CD4-positive, alpha-beta memory T cell (primary cell): ENCODE measurements around the gene SLC2A9. TPM values are rescaled to one million over a fixed set of nuclear protein-coding genes. Genes with fewer than 3 reads are reported as not detected.

Experiments used
- CTCF ChIA-PET: fragments of 350-600 bp; sonication (Branson Sonifier 250); formaldehyde crosslinking; loops from one replicate; lab custom pipeline; 2021; ENCODE audit warnings: inconsistent platforms; ENCODE audit not compliant: partially characterized antibody; lab: Charles Lee
- POLR2A ChIA-PET: fragments of 350-600 bp; sonication (Branson Sonifier 250); formaldehyde crosslinking; loops from one replicate; lab custom pipeline; 2021; ENCODE audit not compliant: partially characterized antibody; lab: Charles Lee
- DNase-seq, 5 donors: peaks; one replicate each; pipeline versions ENCODE4 v3.0.0 to v3.0.0-alpha.2; 2020 to 2022; ENCODE audit warnings: mixed read lengths in 1 of 5
- H3K27ac ChIP-seq: one replicate; pipeline ENCODE4 v1.7.0; 2013; ENCODE audit warnings: low read depth, low read length
- H3K27me3 ChIP-seq: 2 replicates; pipeline ENCODE4 v1.7.0; 2013; ENCODE audit warnings: mild to moderate bottlenecking, low read length, moderate library complexity; ENCODE audit not compliant: insufficient read depth
- H3K36me3 ChIP-seq: 2 replicates; pipeline ENCODE4 v1.7.0; 2013; ENCODE audit warnings: mild to moderate bottlenecking, low read length, moderate library complexity; ENCODE audit not compliant: insufficient read depth
- H3K4me1 ChIP-seq: 2 replicates; pipeline ENCODE4 v1.7.0; 2013; ENCODE audit warnings: mild to moderate bottlenecking, low read length, moderate library complexity; ENCODE audit not compliant: insufficient read depth
- H3K4me3 ChIP-seq, 2 donors: one replicate each; pipeline ENCODE4 v1.7.0; 2013; ENCODE audit warnings: low read length in 2 of 2, mild to moderate bottlenecking in 1 of 2
- H3K9me3 ChIP-seq, 2 donors: one replicate each; pipeline ENCODE4 v1.7.0; 2013; ENCODE audit warnings: low read length in 2 of 2, control low read depth in 1 of 2; ENCODE audit not compliant: control insufficient read depth in 1 of 2
- H3K27ac Mint-ChIP-seq, 7 donors: one replicate each; pipeline ENCODE4 v1.8.0; 2020 to 2021; ENCODE audit warnings: mixed read lengths in 7 of 7, mild to moderate bottlenecking in 6 of 7, inconsistent platforms in 3 of 7, moderate library complexity in 3 of 7
- H3K27me3 Mint-ChIP-seq, 2 donors: one replicate each; pipeline ENCODE4 v1.8.0; 2020 to 2021; ENCODE audit warnings: mixed read lengths in 2 of 2
- H3K36me3 Mint-ChIP-seq, 2 donors: one replicate each; pipeline ENCODE4 v1.8.0; 2020 to 2021; ENCODE audit warnings: mixed read lengths in 2 of 2, inconsistent platforms in 1 of 2, mild to moderate bottlenecking in 1 of 2
- H3K4me1 Mint-ChIP-seq, 4 donors: one replicate each; pipeline ENCODE4 v1.8.0; 2020 to 2021; ENCODE audit warnings: mixed read lengths in 4 of 4, mild to moderate bottlenecking in 1 of 4
- H3K4me3 Mint-ChIP-seq, 8 donors: one replicate each; pipeline ENCODE4 v1.8.0; 2020 to 2021; ENCODE audit warnings: mixed read lengths in 8 of 8, mild to moderate bottlenecking in 7 of 8, moderate library complexity in 6 of 8, inconsistent platforms in 3 of 8
- H3K9me3 Mint-ChIP-seq, 8 donors: one replicate each; pipeline ENCODE4 v1.8.0; 2020 to 2021; ENCODE audit warnings: mixed read lengths in 8 of 8, mild to moderate bottlenecking in 5 of 8, inconsistent platforms in 3 of 8, moderate library complexity in 1 of 8
- intact Hi-C: fragments of 100-400 bp; cut with micrococcal nuclease; formaldehyde crosslinking; loops from one replicate; pipeline ENCODE4 v1.15.1; 2023
- polyA plus RNA-seq, 2 donors: library from polyadenylated mRNA; unstranded; fragments of 300-500 nt; fragmentation: Illumina TruSeq; gene quantifications; one replicate each; pipeline ENCODE4 v1.2.3, GENCODE V29; 2021
- total RNA-seq, 2 experiments: library from RNA; stranded (reverse); gene quantifications; one replicate each; pipeline ENCODE4 v1.2.3, GENCODE V29; 2021

Gene SLC2A9
- total and polyA plus RNA-seq, 4 experiments from 2014 or later = 0.43 to 2.4 (median 1.7) TPM

GRCh38 chr4:9889306-9889705, 132.0 kb downstream of the SLC2A9 start:
- Mint-ChIP-seq H3K36me3 (no peaks in the 10 kb centered on the region), H3K27me3 (peaks cover 1 to 9% of the 10 kb centered on the region in 2 donors), H3K4me1 (no peaks in the 10 kb centered on the region), H3K4me3 (no peak overlapping the region), H3K9me3 (peaks cover 0 to 2% (median 0%) of the 10 kb centered on the region in 8 donors), H3K27ac (no peak overlapping the region)
- Histone ChIP-seq H3K27ac (no peak overlapping the region), H3K27me3 (no peaks in the 10 kb centered on the region), H3K9me3 (no peaks in the 10 kb centered on the region), H3K4me1 (no peaks in the 10 kb centered on the region), H3K4me3 (no peak overlapping the region), H3K36me3 (no peaks in the 10 kb centered on the region)
- CTCF ChIA-PET = interaction anchor here (1.0 kb wide), 1 partner anchor 11 kb away, joined by 3 read pairs; no protein-coding TSS in a partner anchor
- intact Hi-C loops = no loop called here
- POLR2A ChIA-PET = no interaction called here
- no peak for DNase-seq

DNA sequence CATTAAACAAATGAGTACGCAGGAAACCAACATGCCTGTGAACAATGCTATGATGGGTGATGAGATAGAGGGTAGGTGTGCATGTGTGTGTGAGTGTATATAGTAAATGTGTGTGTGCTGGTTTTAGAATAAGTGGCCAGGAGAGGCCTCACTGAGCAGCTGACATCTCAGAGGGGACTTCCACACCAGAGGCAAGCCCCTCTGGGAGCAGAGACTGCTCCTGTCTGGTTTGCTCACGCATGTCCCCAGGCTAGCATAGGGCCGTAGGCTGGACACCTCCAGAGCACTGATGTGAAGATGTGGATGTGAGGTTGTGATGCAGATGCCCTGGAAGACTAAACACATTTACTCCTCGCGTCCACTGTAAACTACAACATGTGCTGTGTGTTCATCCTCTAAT, 135.3 kb downstream of the SLC2A9 start:
- H3K27ac Mint-ChIP-seq = no peak overlapping the region
- Histone ChIP-seq H3K4me1 (no peaks in the 10 kb centered on the region), H3K36me3 (no peaks in the 10 kb centered on the region), H3K27ac (no peak overlapping the region), H3K9me3 (no peaks in the 10 kb centered on the region), H3K4me3 (no peak overlapping the region), H3K27me3 (no peaks in the 10 kb centered on the region)
- intact Hi-C loops = no loop called here
- ChIA-PET CTCF (no interaction called here), POLR2A (no interaction called here)
- no peaks in the 10 kb centered on the region for H3K36me3 Mint-ChIP-seq
- H3K4me3 Mint-ChIP-seq = no peak overlapping the region
- no peak for DNase-seq
- H3K27me3 Mint-ChIP-seq = peaks cover 0 to 7% of the 10 kb centered on the region in 2 donors
- H3K9me3 Mint-ChIP-seq = peaks cover 0 to 2% (median 0%) of the 10 kb centered on the region in 8 donors
- H3K4me1 Mint-ChIP-seq = no peaks in the 10 kb centered on the region

GRCh38 chr4:9880406-9881197, 140.7 kb downstream of the SLC2A9 start:
- intact Hi-C loops = no loop called here
- Mint-ChIP-seq H3K36me3 (no peaks in the 10 kb centered on the region), H3K4me3 (no peak overlapping the region), H3K27ac (no peak overlapping the region), H3K9me3 (peaks cover 0 to 2% (median 0%) of the 10 kb centered on the region in 8 donors), H3K4me1 (no peaks in the 10 kb centered on the region), H3K27me3 (peaks cover 0 to 6% of the 10 kb centered on the region in 2 donors)
- H3K4me1 ChIP-seq = no peaks in the 10 kb centered on the region
- no peaks in the 10 kb centered on the region for H3K27me3 ChIP-seq
- POLR2A ChIA-PET = no interaction called here
- CTCF ChIA-PET = no interaction called here
- H3K27ac ChIP-seq = no peak overlapping the region
- no peaks in the 10 kb centered on the region for H3K36me3 ChIP-seq
- no peak overlapping the region for H3K4me3 ChIP-seq
- H3K9me3 ChIP-seq = no peaks in the 10 kb centered on the region
- DNase-seq = no peak

- ChIA-PET POLR2A (no interaction called here), CTCF (no interaction called here)
- Histone ChIP-seq H3K4me3 (no peak overlapping the region), H3K36me3 (no peaks in the 10 kb centered on the region), H3K4me1 (no peaks in the 10 kb centered on the region), H3K27ac (no peak overlapping the region), H3K27me3 (no peaks in the 10 kb centered on the region), H3K9me3 (no peaks in the 10 kb centered on the region)
- intact Hi-C loops = no loop called here
- DNase-seq = no peak
- peaks cover 0 to 6% of the 10 kb centered on the region in 2 donors for H3K27me3 Mint-ChIP-seq
- H3K9me3 Mint-ChIP-seq = peaks cover 0 to 3% (median 0%) of the 10 kb centered on the region in 8 donors
- H3K36me3 Mint-ChIP-seq = no peaks in the 10 kb centered on the region
- H3K4me1 Mint-ChIP-seq = no peaks in the 10 kb centered on the region
- no peak overlapping the region for H3K27ac Mint-ChIP-seq
- H3K4me3 Mint-ChIP-seq = no peak overlapping the region
Observed at GRCh38 chr4:9877123-9877522, 144.2 kb downstream of the SLC2A9 start.

- Histone ChIP-seq H3K27ac (no peak overlapping the region), H3K27me3 (no peaks in the 10 kb centered on the region), H3K36me3 (no peaks in the 10 kb centered on the region), H3K4me3 (no peak overlapping the region), H3K9me3 (no peaks in the 10 kb centered on the region), H3K4me1 (no peaks in the 10 kb centered on the region)
- peaks cover 0 to 3% (median 0%) of the 10 kb centered on the region in 8 donors for H3K9me3 Mint-ChIP-seq
- POLR2A ChIA-PET = no interaction called here
- intact Hi-C loops = no loop called here
- no peak for DNase-seq
- no peak overlapping the region for H3K27ac Mint-ChIP-seq
- CTCF ChIA-PET = no interaction called here
- H3K27me3 Mint-ChIP-seq = peaks cover 5 to 8% of the 10 kb centered on the region in 2 donors
- H3K36me3 Mint-ChIP-seq = no peaks in the 10 kb centered on the region
- no peak overlapping the region for H3K4me3 Mint-ChIP-seq
- H3K4me1 Mint-ChIP-seq = peaks cover 0 to 2% (median 0%) of the 10 kb centered on the region in 4 donors
Observed at GRCh38 chr4:9875516-9875915, 145.8 kb downstream of the SLC2A9 start.

- H3K27ac ChIP-seq = no peak overlapping the region
- intact Hi-C loops = no loop called here
Observed at GRCh38 chr4:9874385-9874784, 146.9 kb downstream of the SLC2A9 start.

DNA sequence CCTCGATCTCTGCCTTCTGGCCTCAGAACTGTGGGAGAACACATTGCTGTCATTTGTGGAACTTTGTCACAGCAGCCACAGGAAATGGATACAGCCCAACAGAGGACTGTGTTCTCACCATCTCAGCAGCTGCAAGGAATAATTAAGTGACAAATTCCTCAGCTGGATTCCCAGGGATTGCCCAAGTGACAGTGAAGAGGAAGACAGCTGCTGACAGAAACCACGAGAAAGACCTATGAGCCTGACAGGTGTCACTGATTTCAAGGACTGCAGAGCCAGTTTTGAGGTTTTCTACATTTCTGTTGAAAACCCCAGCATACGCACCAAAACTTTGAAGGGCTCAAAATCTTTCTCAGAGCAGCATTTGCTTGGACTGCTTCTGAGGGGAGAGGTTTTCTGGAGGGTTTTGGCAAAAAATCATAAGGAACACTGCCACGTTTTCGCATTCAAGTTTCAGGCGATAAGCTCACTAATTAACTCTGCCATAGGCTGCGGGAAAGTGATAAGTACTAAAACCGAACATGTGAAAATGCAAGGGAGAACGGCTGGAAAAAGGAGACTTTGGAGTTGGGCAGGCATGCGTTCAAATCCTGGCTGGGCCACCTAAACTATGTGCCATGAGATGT, 151.0 kb downstream of the SLC2A9 start:
- no peaks in the 10 kb centered on the region for H3K36me3 ChIP-seq
- H3K27me3 ChIP-seq = no peaks in the 10 kb centered on the region
- CTCF ChIA-PET = no interaction called here
- intact Hi-C loops = no loop called here
- peaks cover 3 to 5% of the 10 kb centered on the region in 2 donors for H3K27me3 Mint-ChIP-seq
- H3K27ac Mint-ChIP-seq = no peak overlapping the region
- no peak for DNase-seq
- no peaks in the 10 kb centered on the region for H3K9me3 ChIP-seq
- H3K4me1 Mint-ChIP-seq = peaks cover 0 to 3% (median 0%) of the 10 kb centered on the region in 4 donors
- no peaks in the 10 kb centered on the region for H3K36me3 Mint-ChIP-seq
- no peak overlapping the region for H3K4me3 ChIP-seq
- POLR2A ChIA-PET = no interaction called here
- peaks cover 0 to 3% (median 0%) of the 10 kb centered on the region in 8 donors for H3K9me3 Mint-ChIP-seq
- H3K4me1 ChIP-seq = no peaks in the 10 kb centered on the region
- no peak overlapping the region for H3K4me3 Mint-ChIP-seq
- no peak overlapping the region for H3K27ac ChIP-seq

More at GRCh38 chr4:9874385-9874784, 146.9 kb downstream of the SLC2A9 start:
- Histone ChIP-seq H3K27me3 (no peaks in the 10 kb centered on the region), H3K4me3 (no peak overlapping the region), H3K36me3 (no peaks in the 10 kb centered on the region), H3K4me1 (no peaks in the 10 kb centered on the region), H3K9me3 (no peaks in the 10 kb centered on the region)
- H3K4me1 Mint-ChIP-seq = peaks cover 0 to 3% (median 0%) of the 10 kb centered on the region in 4 donors
- H3K27me3 Mint-ChIP-seq = peaks cover 5 to 9% of the 10 kb centered on the region in 2 donors
- no peak for DNase-seq
- no peak overlapping the region for H3K27ac Mint-ChIP-seq
- peaks cover 0 to 3% (median 0%) of the 10 kb centered on the region in 8 donors for H3K9me3 Mint-ChIP-seq
- no peaks in the 10 kb centered on the region for H3K36me3 Mint-ChIP-seq
- H3K4me3 Mint-ChIP-seq = no peak overlapping the region
- ChIA-PET POLR2A (no interaction called here), CTCF (interaction anchor here (0.9 kb wide), 1 partner anchor 9 kb away, joined by 3 read pairs; no protein-coding TSS in a partner anchor)
